Fibroblast of gingiva (primary cell): ENCODE measurements around the gene LYPD6B.
"Not testable (repeated sequence)": the region's sequence is repeated elsewhere in the genome, so short reads cannot be mapped to it uniquely, and the experiment has no call there.

ENCODE experiments used
- DNase-seq: peaks from one replicate; pipeline ENCODE4 v3.0.0-alpha.2; 2011; ENCODE audit warnings: low read depth

LYPD6B gene

DNA sequence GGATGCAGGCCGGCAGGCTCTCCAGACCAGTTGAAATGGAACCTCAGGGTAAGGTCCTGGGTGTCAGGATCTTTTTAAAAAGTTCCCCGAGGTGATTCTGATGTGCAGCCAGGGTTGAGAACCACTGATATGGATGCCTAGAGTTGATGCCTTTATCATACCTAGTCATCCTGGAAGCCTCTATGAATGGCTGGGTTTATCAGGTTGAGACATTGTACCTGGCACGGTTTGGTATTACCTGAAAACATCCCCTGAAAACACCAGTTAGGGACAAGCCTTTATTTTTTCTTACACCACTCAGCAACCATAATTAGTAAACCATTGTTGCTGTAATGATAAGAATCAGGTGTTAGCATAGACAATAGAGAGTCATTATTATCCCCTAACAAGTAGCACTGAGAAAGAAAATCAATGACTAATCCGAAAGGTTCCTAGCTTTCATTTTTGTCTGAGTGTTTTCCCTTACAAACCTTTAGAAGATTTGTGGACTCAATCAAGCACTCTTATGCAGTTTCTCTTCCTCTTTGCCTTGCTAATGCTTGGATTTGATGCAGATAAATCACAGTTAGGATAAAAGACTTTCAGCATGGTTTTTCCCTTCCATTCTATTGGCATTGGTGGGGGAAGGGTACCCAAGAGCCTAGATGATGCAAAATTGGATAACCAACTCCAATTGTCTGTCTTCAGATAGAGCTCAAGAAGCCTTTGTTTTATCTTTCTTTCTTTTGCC lies 175.4 kb downstream of the LYPD6B start:
- no peak for DNase-seq

DNA sequence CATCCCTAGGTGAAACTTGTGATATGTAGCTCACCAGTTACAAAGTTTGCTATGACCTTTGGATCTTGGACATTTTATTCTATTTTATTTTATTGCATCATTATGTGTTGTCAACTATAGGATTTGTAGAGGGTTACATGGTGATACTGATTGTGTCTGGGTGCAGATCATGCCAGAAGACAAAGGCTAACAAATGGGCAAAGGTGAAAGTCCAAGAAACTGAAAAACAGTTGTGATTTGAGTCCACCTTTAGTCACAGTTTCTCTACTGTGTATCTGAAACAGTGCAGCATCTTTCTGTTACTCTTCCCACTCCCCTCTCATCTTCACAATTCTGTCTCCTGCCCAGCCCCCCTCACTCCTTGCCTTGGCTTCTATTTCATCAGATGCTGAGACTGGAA lies 180.0 kb downstream of the LYPD6B start:
- DNase-seq: no peak

- no peak for DNase-seq
These were observed 181.4 kb downstream of the LYPD6B start for GRCh38 chr2:149219856-149220255.

- DNase-seq: no peak
These were observed 182.5 kb downstream of the LYPD6B start for GRCh38 chr2:149221002-149221401.

DNA sequence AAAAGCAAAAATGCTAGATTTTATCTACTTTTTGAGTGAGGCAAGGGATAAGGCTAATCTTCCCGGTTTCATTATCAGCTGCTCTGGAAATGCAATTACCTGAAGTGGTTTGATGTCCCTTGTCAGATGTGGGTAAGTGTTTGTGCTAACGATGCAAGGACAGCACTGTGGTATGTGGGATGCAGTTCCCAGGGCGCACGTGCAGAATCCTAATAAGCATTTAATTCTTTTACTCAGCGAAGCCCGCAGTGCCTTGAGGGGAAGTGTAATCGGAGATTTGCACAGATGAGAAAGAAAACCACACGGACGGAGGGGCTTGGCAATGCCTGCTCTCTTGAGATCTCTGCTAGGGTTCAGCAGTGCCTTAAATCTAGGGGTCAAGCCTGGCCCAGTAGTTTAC lies 183.4 kb downstream of the LYPD6B start:
- DNase-seq: no peak

DNA sequence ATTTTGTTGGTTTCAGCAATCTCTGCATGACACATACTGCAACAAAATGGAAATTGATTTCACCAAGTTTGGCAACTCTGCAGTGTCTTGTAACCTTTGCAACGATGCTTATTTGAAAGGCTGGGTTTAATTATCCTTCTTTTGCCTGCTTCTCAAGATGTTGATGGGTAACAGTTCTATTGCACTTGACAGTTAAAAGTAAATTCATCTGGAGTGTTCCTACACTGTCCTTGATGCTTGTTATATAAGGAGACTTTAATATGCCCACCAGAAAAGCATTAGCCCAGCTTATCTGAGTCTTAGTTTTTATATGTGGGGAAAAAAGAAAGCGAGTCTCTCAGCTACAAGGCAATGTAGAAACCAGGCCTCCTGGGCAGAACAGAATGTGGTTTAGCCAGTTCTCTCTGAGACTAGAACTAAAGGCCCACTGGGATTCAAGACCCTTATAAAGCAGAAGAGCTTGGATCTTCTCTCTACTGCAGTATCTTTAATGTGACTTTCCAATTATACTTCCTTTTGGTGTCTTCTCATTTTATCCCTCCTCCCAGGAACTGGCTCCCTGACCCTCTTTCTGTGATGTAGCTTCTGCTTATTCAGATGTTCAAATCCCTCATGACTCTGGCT lies 185.1 kb downstream of the LYPD6B start:
- DNase-seq: no peak

DNA sequence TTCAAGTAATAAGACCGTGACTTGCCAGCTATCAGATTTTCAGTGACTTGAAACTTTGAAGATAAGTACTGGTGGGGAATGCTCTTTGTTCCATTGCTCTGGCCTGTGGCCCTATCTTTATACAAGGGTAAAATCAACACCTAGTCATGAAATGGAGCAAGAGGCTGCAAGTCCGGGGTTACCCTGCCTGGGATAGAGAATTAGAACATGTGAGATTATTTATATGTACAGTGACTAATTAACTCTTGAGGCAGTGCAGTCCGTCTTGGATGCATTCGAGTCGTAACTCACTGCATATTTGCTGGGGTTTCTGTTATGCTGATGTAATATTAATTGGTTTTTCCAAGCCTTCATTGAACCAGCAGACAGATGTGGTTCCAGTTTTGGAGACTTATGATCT lies 186.0 kb downstream of the LYPD6B start:
- no peak for DNase-seq

- DNase-seq: no peak
These were observed 186.9 kb downstream of the LYPD6B start for GRCh38 chr2:149225446-149225845.

DNA sequence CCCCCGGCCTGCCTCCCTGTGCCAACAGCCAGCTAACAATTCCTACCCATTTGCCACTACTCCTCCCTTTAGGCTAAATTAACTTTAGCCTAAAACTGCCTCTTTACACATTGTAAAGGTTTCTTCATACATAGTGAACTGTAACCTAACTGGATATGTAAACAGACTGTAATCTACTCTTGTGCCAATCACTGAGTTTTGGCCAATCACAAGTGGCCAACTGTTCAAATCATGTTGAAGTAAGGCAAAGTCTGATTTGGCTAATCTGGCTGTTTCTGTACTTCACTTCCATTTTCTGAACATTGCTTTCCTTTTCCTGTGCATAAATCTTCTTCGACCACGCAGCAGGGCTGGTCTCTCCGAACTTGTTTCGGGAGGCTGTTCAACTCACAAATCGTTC lies 188.3 kb downstream of the LYPD6B start:
- no peak for DNase-seq

DNA sequence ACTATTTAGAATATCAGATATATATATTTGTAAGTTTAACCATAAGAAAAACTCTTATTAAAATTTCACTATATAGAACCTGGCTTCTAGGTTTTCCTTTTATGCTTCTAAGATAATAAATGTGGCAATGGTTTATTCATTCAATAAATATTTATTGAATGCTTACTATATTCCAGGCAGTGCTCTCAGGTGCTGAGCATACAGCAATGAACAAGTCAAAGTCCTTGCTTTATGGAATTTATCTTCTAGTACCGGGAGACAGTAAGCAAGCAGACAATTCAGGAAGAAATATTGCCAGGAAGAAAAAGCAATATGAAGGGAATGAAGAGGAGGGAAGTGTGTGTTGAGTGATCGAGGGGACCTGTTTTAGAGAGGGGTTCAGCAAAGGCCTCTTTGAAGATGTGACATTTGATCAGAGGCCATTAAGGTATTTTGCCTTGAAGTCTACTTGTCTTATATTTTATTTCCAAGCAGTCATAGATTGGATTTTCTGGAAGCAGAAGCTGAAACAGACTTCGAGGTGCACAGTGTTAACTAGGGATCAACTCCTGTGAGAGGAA lies 197.4 kb downstream of the LYPD6B start:
- no peak for DNase-seq

DNA sequence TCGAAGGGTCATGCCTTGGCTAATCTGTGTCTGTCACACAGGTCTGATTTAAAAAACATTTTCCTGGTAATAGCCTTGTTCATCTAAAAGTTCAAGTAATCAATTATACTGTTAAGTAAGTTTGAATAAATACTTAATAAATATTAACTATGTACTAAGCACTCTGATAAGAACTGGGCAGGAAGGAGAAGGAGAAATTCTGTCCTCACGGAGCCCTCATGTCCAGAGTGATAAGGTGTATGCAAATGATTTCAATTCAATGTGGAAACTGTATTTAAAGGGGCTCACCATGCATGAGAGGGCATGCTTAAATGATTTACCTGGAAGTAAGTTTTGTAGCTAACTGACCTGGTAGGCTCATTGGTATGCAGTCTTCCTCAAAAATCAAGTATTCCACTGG lies 197.9 kb downstream of the LYPD6B start:
- no peak for DNase-seq

- no peak for DNase-seq
These were observed 207.7 kb downstream of the LYPD6B start for GRCh38 chr2:149246186-149246585.

DNA sequence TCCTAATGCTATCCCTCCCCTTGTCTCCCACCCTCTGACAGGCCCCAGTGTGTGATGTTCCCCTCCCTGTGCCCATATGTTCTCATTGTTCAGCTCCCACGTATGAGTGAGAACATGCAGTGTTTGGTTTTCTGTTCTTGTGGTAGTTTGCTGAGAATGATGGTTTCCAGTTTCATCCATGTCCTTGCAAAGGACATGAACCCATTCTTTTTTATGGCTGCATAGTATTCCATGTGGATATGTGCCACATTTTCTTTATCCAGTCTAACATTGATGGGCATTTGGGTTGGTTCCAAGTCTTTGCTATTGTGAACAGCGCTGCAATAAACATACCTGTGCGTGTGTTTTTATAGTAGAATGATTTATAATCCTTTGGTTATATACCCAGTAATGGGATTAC lies 212.9 kb downstream of the LYPD6B start:
- not testable (repeated sequence) for DNase-seq

DNA sequence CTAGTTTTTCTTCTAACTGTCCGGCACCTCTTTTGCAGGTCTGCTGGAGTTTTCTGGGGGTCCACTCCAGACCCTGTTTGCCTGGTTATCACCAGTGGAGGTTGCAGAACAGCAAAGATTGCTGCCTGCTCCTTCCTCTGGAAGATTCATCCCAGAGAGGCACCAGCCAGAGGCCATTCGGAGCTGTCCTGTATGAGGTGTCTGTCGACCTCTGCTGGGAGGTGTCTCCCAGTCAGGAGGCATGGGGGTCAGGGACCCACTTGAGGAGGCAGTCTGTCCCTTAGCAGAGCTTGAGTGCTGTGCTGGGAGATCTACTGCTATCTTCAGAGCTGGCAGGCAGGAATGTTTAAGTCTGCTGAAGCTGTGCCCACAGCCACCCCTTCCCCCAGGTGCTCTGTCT lies 218.4 kb downstream of the LYPD6B start:
- not testable (repeated sequence) for DNase-seq

DNA sequence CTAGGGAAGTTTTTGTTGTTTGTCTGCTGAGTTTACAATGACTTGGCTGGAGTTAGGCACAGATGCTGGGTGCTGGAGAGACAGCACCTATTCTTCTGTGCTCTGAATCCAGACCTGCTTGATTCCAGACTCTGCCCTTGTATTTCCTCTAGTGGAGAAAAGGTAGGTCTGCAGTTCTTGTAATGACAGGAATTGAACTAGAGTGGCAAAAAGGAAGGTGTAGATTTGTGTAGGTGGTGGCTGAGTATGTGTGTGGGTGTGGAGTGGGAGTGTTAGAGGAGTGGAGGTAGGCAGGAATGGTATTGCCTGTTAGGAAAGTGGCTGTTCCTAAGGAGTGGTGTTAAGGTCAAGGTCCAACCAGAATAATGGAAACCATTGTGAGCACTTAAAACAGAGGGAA lies 220.0 kb downstream of the LYPD6B start:
- no peak for DNase-seq

DNA sequence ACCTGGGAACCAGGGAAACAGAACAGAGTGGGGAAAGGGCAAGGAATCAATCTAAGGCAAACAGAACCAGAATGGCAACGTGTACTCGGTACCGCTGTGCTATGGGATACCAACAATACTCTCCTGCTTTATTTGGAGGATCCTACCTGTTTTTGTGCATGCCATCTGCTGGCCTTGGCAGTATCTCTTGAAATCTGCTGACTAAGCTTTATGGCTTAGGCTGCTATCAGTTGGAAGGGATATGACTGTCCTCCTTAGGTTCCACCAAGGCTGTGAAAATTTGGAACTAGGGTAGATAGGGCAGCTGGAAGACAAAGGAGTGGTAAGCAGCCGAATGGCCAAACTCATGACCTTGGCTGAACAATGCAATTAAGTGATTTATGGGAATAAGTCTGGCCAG lies 220.6 kb downstream of the LYPD6B start:
- no peak for DNase-seq

- DNase-seq: no peak
These were observed 223.2 kb downstream of the LYPD6B start for GRCh38 chr2:149261692-149262091.
